ENCODE measurements around the gene CSNK2A2.

Gene CSNK2A2

GRCh38 chr16:58137581-58137980 is 60.3 kb downstream of the CSNK2A2 start:
- Histone ChIP-seq H3K4me1 (ENCODE audit: control insufficient read depth, insufficient read depth, low read length, unreplicated experiment) (no peaks in the 10 kb centered on the region), H2AFZ (ENCODE audit: low read length, unreplicated experiment) (no peak overlapping the region), H3K27ac (ENCODE audit: low read depth, low read length) (no peak overlapping the region), H3K4me3 (ENCODE audit: low read depth, low read length) (no peak overlapping the region), H3K79me2 (ENCODE audit: control insufficient read depth, insufficient read depth, low read length, unreplicated experiment) (no peaks in the 10 kb centered on the region), H3K27me3 (ENCODE audit: insufficient read depth, low read length) (no peaks in the 10 kb centered on the region), H3K36me3 (ENCODE audit: insufficient read depth, low read length) (no peaks in the 10 kb centered on the region)

GRCh38 chr16:58129097-58129936 is 68.6 kb downstream of the CSNK2A2 start, which contains the start of gene CFAP20:
Gene CFAP20, minus strand, starts transcription at chr16:58129381. Its CDS starts 266 bp downstream, at chr16:58129115.
- peak within 1 kb of the TSS; percentile 93 for H2AFZ ChIP-seq (ENCODE audit: low read length, unreplicated experiment)
- H3K79me2 ChIP-seq (ENCODE audit: control insufficient read depth, insufficient read depth, low read length, unreplicated experiment), result peaks cover 40% of the 10 kb centered on the region
- peak within 1 kb of the TSS; percentile 90 for H3K27ac ChIP-seq (ENCODE audit: low read depth, low read length)
- no peaks in the 10 kb centered on the region for H3K36me3 ChIP-seq (ENCODE audit: insufficient read depth, low read length)
- H3K4me1 ChIP-seq (ENCODE audit: control insufficient read depth, insufficient read depth, low read length, unreplicated experiment), result peaks cover 21% of the 10 kb centered on the region
- H3K4me3 ChIP-seq (ENCODE audit: low read depth, low read length), result peak within 1 kb of the TSS; percentile 95
- H3K27me3 ChIP-seq (ENCODE audit: insufficient read depth, low read length), result no peaks in the 10 kb centered on the region

- Histone ChIP-seq H2AFZ (ENCODE audit: low read length, unreplicated experiment) (peak overlapping the region; percentile 70), H3K4me3 (ENCODE audit: low read depth, low read length) (peak overlapping the region; percentile 95), H3K4me1 (ENCODE audit: control insufficient read depth, insufficient read depth, low read length, unreplicated experiment) (peaks cover 27% of the 10 kb centered on the region), H3K27ac (ENCODE audit: low read depth, low read length) (peak overlapping the region; percentile 83), H3K27me3 (ENCODE audit: insufficient read depth, low read length) (no peaks in the 10 kb centered on the region), H3K36me3 (ENCODE audit: insufficient read depth, low read length) (no peaks in the 10 kb centered on the region), H3K79me2 (ENCODE audit: control insufficient read depth, insufficient read depth, low read length, unreplicated experiment) (peaks cover 46% of the 10 kb centered on the region)
Observed at GRCh38 chr16:58128711-58129096, 69.2 kb downstream of the CSNK2A2 start.

GRCh38 chr16:58128181-58128631 is 69.7 kb downstream of the CSNK2A2 start:
- peak overlapping the region; percentile 90 for H3K27ac ChIP-seq (ENCODE audit: low read depth, low read length)
- H3K27me3 ChIP-seq (ENCODE audit: insufficient read depth, low read length), result no peaks in the 10 kb centered on the region
- no peak overlapping the region for H2AFZ ChIP-seq (ENCODE audit: low read length, unreplicated experiment)
- H3K36me3 ChIP-seq (ENCODE audit: insufficient read depth, low read length), result no peaks in the 10 kb centered on the region
- H3K79me2 ChIP-seq (ENCODE audit: control insufficient read depth, insufficient read depth, low read length, unreplicated experiment), result peaks cover 48% of the 10 kb centered on the region
- peaks cover 28% of the 10 kb centered on the region for H3K4me1 ChIP-seq (ENCODE audit: control insufficient read depth, insufficient read depth, low read length, unreplicated experiment)
- peak overlapping the region; percentile 95 for H3K4me3 ChIP-seq (ENCODE audit: low read depth, low read length)

GRCh38 chr16:58127634-58128033 is 70.3 kb downstream of the CSNK2A2 start:
- Histone ChIP-seq H3K4me1 (ENCODE audit: control insufficient read depth, insufficient read depth, low read length, unreplicated experiment) (peaks cover 28% of the 10 kb centered on the region), H3K4me3 (ENCODE audit: low read depth, low read length) (peak overlapping the region; percentile 95), H2AFZ (ENCODE audit: low read length, unreplicated experiment) (no peak overlapping the region), H3K36me3 (ENCODE audit: insufficient read depth, low read length) (no peaks in the 10 kb centered on the region), H3K79me2 (ENCODE audit: control insufficient read depth, insufficient read depth, low read length, unreplicated experiment) (peaks cover 49% of the 10 kb centered on the region), H3K27ac (ENCODE audit: low read depth, low read length) (peak overlapping the region; percentile 90), H3K27me3 (ENCODE audit: insufficient read depth, low read length) (no peaks in the 10 kb centered on the region)

GRCh38 chr16:58127033-58127556 is 70.8 kb downstream of the CSNK2A2 start:
- Histone ChIP-seq H3K4me3 (ENCODE audit: low read depth, low read length) (peak overlapping the region; percentile 95), H3K36me3 (ENCODE audit: insufficient read depth, low read length) (no peaks in the 10 kb centered on the region), H3K4me1 (ENCODE audit: control insufficient read depth, insufficient read depth, low read length, unreplicated experiment) (peaks cover 29% of the 10 kb centered on the region), H3K79me2 (ENCODE audit: control insufficient read depth, insufficient read depth, low read length, unreplicated experiment) (peaks cover 52% of the 10 kb centered on the region), H2AFZ (ENCODE audit: low read length, unreplicated experiment) (no peak overlapping the region), H3K27ac (ENCODE audit: low read depth, low read length) (peak overlapping the region; percentile 90), H3K27me3 (ENCODE audit: insufficient read depth, low read length) (no peaks in the 10 kb centered on the region)

GRCh38 chr16:58126451-58126961 is 71.4 kb downstream of the CSNK2A2 start:
- H3K27me3 ChIP-seq (ENCODE audit: insufficient read depth, low read length), result no peaks in the 10 kb centered on the region
- H2AFZ ChIP-seq (ENCODE audit: low read length, unreplicated experiment), result no peak overlapping the region
- H3K4me3 ChIP-seq (ENCODE audit: low read depth, low read length), result peak overlapping the region; percentile 95
- peaks cover 35% of the 10 kb centered on the region for H3K4me1 ChIP-seq (ENCODE audit: control insufficient read depth, insufficient read depth, low read length, unreplicated experiment)
- peaks cover 52% of the 10 kb centered on the region for H3K79me2 ChIP-seq (ENCODE audit: control insufficient read depth, insufficient read depth, low read length, unreplicated experiment)
- H3K36me3 ChIP-seq (ENCODE audit: insufficient read depth, low read length), result no peaks in the 10 kb centered on the region
- H3K27ac ChIP-seq (ENCODE audit: low read depth, low read length), result peak overlapping the region; percentile 90

- no peaks in the 10 kb centered on the region for H3K27me3 ChIP-seq (ENCODE audit: insufficient read depth, low read length)
- no peaks in the 10 kb centered on the region for H3K36me3 ChIP-seq (ENCODE audit: insufficient read depth, low read length)
- H2AFZ ChIP-seq (ENCODE audit: low read length, unreplicated experiment), result no peak overlapping the region
- H3K79me2 ChIP-seq (ENCODE audit: control insufficient read depth, insufficient read depth, low read length, unreplicated experiment), result peaks cover 56% of the 10 kb centered on the region
- H3K4me3 ChIP-seq (ENCODE audit: low read depth, low read length), result peak overlapping the region; percentile 95; the same call in 1 of the 2 replicates
- peaks cover 41% of the 10 kb centered on the region for H3K4me1 ChIP-seq (ENCODE audit: control insufficient read depth, insufficient read depth, low read length, unreplicated experiment)
- peak overlapping the region; percentile 90 for H3K27ac ChIP-seq (ENCODE audit: low read depth, low read length)
Observed at GRCh38 chr16:58125781-58126335, 72.0 kb downstream of the CSNK2A2 start.

- Histone ChIP-seq H3K4me1 (ENCODE audit: control insufficient read depth, insufficient read depth, low read length, unreplicated experiment) (peaks cover 49% of the 10 kb centered on the region), H2AFZ (ENCODE audit: low read length, unreplicated experiment) (no peak overlapping the region), H3K36me3 (ENCODE audit: insufficient read depth, low read length) (no peaks in the 10 kb centered on the region), H3K79me2 (ENCODE audit: control insufficient read depth, insufficient read depth, low read length, unreplicated experiment) (peaks cover 64% of the 10 kb centered on the region), H3K27ac (ENCODE audit: low read depth, low read length) (no peak overlapping the region), H3K4me3 (ENCODE audit: low read depth, low read length) (no peak overlapping the region), H3K27me3 (ENCODE audit: insufficient read depth, low read length) (no peaks in the 10 kb centered on the region)
Observed at GRCh38 chr16:58125041-58125440, 72.9 kb downstream of the CSNK2A2 start.

- no peak overlapping the region for H2AFZ ChIP-seq (ENCODE audit: low read length, unreplicated experiment)
- peaks cover 51% of the 10 kb centered on the region for H3K4me1 ChIP-seq (ENCODE audit: control insufficient read depth, insufficient read depth, low read length, unreplicated experiment)
- H3K79me2 ChIP-seq (ENCODE audit: control insufficient read depth, insufficient read depth, low read length, unreplicated experiment), result peaks cover 69% of the 10 kb centered on the region
- no peaks in the 10 kb centered on the region for H3K27me3 ChIP-seq (ENCODE audit: insufficient read depth, low read length)
- no peak overlapping the region; the same call in 1 of the 2 replicates for H3K4me3 ChIP-seq (ENCODE audit: low read depth, low read length)
- peak overlapping the region; percentile 42; the same call in 1 of the 2 replicates for H3K27ac ChIP-seq (ENCODE audit: low read depth, low read length)
- no peaks in the 10 kb centered on the region for H3K36me3 ChIP-seq (ENCODE audit: insufficient read depth, low read length)
Observed at GRCh38 chr16:58124601-58124915, 73.3 kb downstream of the CSNK2A2 start.

All from ACC112 (cell line).